DMS79 treated with DMSO at 0.1 percent for 48 hours (cell line): ENCODE results near the gene TXNRD2.

Experiments
- DNase-seq: peaks from one replicate; lab custom pipeline; 2025; lab: John Stamatoyannopoulos, UW

The TXNRD2 gene

GRCh38 chr22:19941365-19942082 is at the start of gene TXNRD2, which contains the start of gene COMT:
TXNRD2 (minus strand) TSS chr22:19941818; CDS start chr22:19941803, 15 bp downstream.
COMT (plus strand) TSS chr22:19941772; CDS start chr22:19962527, 20,755 bp downstream.
- no peak for DNase-seq

GRCh38 chr22:19991395-19991644 is 49.7 kb upstream of the TXNRD2 start:
- no peak for DNase-seq

GRCh38 chr22:19990609-19991394 is 49.2 kb upstream of the TXNRD2 start:
- no peak for DNase-seq

DNA sequence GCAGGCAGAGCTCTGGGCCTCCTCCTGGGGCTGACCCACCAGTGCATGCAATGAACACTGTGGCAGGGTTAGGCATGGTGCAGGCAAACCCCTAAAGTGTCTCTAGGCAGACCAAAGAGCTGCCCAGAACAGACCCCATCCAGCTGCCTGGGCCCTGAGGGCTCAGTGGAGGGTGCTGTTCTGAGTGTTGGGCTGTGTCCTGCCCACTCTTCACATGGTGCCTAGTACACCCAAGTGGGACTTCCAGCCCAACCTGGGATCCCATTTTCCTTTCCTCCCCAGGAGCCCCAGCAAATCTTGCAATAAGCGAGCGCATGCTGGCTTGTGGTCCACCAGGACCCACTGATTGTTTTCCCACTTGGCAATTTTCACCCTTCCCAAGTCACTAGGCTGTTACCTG is 48.6 kb upstream of the TXNRD2 start:
- no peak for DNase-seq

DNA sequence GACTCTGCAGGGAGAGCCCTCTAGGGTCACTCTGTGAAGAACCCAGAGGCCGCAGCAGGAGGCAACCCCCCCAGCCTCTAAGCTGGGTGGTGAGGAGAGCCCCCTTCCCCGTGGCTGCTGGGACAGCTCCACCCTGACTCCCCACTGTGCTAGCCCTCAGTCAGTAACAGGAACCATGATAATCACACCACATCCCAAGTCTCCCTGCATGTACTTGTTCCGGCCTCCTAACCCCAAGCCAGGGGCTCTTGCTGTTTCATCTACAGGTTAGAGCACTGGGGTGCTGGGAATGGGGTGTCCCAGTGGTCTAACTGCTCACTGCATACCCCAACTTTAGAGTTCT is 48.1 kb upstream of the TXNRD2 start:
- DNase-seq, result no peak

- no peak for DNase-seq
These were observed 47.5 kb upstream of the TXNRD2 start for GRCh38 chr22:19988965-19989724.

GRCh38 chr22:19988331-19988808 is 46.8 kb upstream of the TXNRD2 start:
- DNase-seq, result no peak

- DNase-seq, result no peak
These were observed 46.0 kb upstream of the TXNRD2 start for GRCh38 chr22:19987394-19988306.

DNA sequence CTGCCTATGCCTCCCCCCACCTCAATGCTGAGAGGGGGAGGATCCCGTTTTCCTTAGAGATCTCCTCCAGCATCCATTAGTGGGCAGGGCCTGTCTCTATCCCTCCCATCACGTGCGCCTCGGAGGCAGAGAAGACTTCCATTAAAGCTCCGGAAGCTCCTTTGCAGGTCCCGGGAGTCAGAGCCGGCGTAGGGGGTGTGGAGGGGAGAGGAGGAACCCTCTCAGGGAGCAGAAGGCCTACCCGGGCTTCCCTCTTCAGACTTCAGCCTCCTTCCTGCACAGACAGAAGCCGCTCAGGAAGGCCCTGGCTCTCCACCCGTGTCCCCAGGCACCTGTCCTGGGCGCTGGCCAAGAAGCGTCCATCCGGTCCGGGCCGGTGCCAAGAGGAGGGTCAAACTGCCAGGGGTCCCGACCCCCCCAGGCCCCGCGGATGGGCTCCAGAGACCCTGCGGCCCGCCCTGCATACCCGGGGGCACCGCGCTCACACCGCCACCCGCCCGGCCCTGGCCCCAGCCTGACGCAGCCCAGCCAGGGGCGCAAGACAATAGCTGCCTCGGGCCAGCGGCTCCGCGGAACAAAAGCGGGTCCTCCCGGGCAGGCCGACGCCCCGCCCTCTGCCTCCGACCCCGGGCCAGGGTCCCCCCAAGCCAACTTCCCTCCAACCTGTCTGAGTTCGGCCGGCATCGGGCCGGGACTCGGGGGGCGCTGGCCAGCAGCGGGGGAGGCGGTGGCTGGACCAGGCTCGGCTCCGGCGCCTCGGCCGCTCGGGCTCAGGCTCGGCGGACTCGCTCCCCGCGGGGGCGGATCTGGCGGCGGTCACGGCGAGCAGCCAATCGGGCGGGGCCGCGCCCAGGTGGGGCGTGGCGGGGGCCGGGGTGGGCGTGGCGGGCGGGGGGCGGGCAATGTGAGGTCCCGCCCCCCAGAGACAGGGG is 45.1 kb upstream of the TXNRD2 start:
- DNase-seq, result peak; percentile 56

- no peak for DNase-seq
These were observed 44.4 kb upstream of the TXNRD2 start for GRCh38 chr22:19986011-19986409.

DNA sequence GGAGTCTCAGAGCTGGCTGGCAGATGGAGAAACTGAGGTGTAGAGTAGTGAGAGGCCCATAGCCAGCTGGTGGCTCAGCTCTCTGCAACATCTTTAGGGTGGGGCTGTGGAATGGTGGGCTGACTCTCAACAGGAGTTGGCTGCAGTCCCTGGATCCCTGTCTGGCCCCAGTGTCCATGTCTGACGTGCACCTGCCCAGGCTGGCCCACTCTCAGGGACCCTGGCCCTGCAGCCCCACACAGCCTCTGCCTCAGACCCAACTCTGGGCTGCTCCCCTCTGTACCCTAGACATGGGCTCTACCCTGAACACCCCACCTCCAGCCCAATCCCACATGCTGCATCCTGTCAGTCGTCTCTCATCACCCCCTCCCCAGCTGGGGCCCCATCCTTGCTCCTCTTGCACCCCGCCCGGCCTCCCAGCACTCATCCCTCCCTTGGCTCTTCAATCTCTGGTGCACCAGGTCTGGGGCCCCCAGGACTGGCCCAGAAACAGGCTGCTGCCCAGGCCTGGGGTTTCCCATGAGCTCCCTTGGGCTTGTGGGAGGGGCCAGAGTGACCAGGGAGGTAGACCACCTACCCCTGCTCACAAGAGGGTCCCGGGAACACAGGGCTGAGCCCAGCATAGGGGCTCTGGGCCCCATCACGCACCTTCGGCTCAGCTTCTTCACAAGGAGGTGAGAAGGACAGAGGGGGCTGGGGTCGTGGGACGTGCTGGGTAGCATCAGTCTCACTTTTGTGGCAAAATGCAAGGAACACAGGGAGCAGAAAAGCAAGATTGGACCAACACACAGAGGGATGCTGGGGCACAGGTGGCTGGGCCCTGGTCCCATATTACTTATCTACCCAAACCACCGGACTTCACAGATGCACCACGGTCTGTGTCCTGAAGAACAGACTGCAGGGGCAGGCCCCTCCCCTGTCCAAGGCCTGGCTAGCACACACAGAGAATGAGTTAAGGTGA is 43.5 kb upstream of the TXNRD2 start:
- no peak for DNase-seq

DNA sequence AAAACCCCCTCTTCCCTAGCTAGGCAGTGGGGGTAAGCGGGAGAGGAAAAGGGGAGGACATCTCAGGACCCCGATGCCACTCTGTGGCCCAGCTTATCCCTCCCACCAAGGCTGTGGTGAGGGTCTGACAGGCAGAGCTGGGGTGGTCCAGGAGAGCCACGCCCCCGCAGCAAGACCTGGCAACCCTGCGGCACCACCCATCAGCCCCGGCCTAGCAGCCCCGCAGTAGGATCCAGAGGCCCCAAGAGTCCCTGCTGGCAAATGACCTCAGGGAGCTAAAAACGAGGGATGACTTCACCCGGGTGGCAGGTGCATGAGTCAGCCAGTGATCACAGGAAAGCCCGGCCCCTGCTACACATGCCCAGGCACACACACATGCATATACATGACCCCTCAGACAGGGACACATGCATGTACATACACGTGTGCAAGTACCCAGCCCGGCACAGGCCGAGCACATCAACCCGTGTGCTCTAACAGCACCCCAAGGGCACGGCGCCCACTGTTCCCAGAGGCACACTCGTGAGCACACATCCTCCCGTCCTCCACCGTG is 42.7 kb upstream of the TXNRD2 start:
- no peak for DNase-seq

GRCh38 chr22:19983741-19984140 is 42.1 kb upstream of the TXNRD2 start:
- no peak for DNase-seq

GRCh38 chr22:19982991-19983578 is 41.5 kb upstream of the TXNRD2 start:
- no peak for DNase-seq

GRCh38 chr22:19981961-19982920 is 40.6 kb upstream of the TXNRD2 start:
- no peak for DNase-seq

GRCh38 chr22:19981171-19981960 is 39.7 kb upstream of the TXNRD2 start:
- no peak for DNase-seq

DNA sequence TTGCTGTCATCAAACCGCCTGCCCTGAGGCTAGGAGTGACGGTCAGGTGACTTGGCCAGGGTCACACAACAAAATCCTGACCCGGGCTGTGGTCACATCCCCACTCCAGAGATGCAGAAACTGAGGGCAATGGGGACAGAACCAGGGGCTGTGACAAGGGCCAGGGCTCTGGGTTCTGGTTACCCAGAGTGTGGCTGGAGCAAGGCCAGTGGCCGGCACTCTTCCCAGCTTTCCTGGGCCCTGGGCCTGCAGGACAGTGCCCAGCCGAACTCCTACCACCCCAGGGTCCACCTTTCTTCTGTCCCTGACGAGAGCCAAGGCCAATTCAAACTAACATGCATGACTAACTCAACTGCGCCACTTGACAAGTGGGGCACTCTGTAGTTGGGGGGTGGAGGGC is 39.1 kb upstream of the TXNRD2 start:
- DNase-seq, result no peak
